ENCODE results near the gene FAM162B.
"Not testable (repeated sequence)": the region's sequence is repeated elsewhere in the genome, so short reads cannot be mapped to it uniquely, and the experiment has no call there.

The FAM162B gene

GRCh38 chr6:116726947-116727346 lies 38.6 kb downstream of the FAM162B start:
- H3K9ac ChIP-seq (ENCODE audit: low read depth, low read length) = no peak overlapping the region
- no peak overlapping the region for H3K27ac ChIP-seq (ENCODE audit: low read depth, low read length)
- H3K4me3 ChIP-seq (ENCODE audit: low read length) = no peak overlapping the region
- H3K36me3 ChIP-seq (ENCODE audit: insufficient read depth, low read length) = peaks cover 96% of the 10 kb centered on the region
- H3K9me3 ChIP-seq (ENCODE audit: insufficient read depth, low read depth, low read length) = no peaks in the 10 kb centered on the region
- H3K27me3 ChIP-seq (ENCODE audit: insufficient read depth, low read length) = no peaks in the 10 kb centered on the region
- no peaks in the 10 kb centered on the region for H3K4me1 ChIP-seq (ENCODE audit: insufficient read depth, low read length)

- no peaks in the 10 kb centered on the region for H3K27me3 ChIP-seq (ENCODE audit: insufficient read depth, low read length)
- H3K36me3 ChIP-seq (ENCODE audit: insufficient read depth, low read length) = peaks cover 70% of the 10 kb centered on the region
- no peaks in the 10 kb centered on the region; the same call in 1 of the 2 replicates for H3K9me3 ChIP-seq (ENCODE audit: insufficient read depth, low read depth, low read length)
- no peaks in the 10 kb centered on the region for H3K4me1 ChIP-seq (ENCODE audit: insufficient read depth, low read length)
- H3K9ac ChIP-seq (ENCODE audit: low read depth, low read length) = no peak overlapping the region
- H3K4me3 ChIP-seq (ENCODE audit: low read length) = no peak overlapping the region
- H3K27ac ChIP-seq (ENCODE audit: low read depth, low read length) = no peak overlapping the region
- 100% methylated on average over 1 of the region's 2 CpGs for WGBS
These were observed 50.8 kb downstream of the FAM162B start for GRCh38 chr6:116714761-116715160.

- Histone ChIP-seq H3K4me3 (ENCODE audit: low read length) (no peak overlapping the region), H3K9ac (ENCODE audit: low read depth, low read length) (no peak overlapping the region), H3K27me3 (ENCODE audit: insufficient read depth, low read length) (no peaks in the 10 kb centered on the region), H3K4me1 (ENCODE audit: insufficient read depth, low read length) (no peaks in the 10 kb centered on the region), H3K9me3 (ENCODE audit: insufficient read depth, low read depth, low read length) (no peaks in the 10 kb centered on the region; the same call in 1 of the 2 replicates), H3K27ac (ENCODE audit: low read depth, low read length) (no peak overlapping the region), H3K36me3 (ENCODE audit: insufficient read depth, low read length) (peaks cover 65% of the 10 kb centered on the region)
- WGBS = 100% methylated on average over 1 of the region's 1 CpG
These were observed 51.2 kb downstream of the FAM162B start for GRCh38 chr6:116714296-116714695.

- no peak overlapping the region for H3K27ac ChIP-seq (ENCODE audit: low read depth, low read length)
- H3K9me3 ChIP-seq (ENCODE audit: insufficient read depth, low read depth, low read length) = no peaks in the 10 kb centered on the region
- H3K27me3 ChIP-seq (ENCODE audit: insufficient read depth, low read length) = no peaks in the 10 kb centered on the region
- H3K36me3 ChIP-seq (ENCODE audit: insufficient read depth, low read length) = peaks cover 73% of the 10 kb centered on the region
- no peak overlapping the region for H3K4me3 ChIP-seq (ENCODE audit: low read length)
- 100% methylated on average over 1 of the region's 1 CpG for WGBS
- no peak overlapping the region for H3K9ac ChIP-seq (ENCODE audit: low read depth, low read length)
- no peaks in the 10 kb centered on the region for H3K4me1 ChIP-seq (ENCODE audit: insufficient read depth, low read length)
These were observed 59.6 kb downstream of the FAM162B start for GRCh38 chr6:116705917-116706316.

- not testable (repeated sequence) for H3K4me1 ChIP-seq (ENCODE audit: insufficient read depth, low read length); H3K4me3 ChIP-seq (ENCODE audit: low read length); H3K9ac ChIP-seq (ENCODE audit: low read depth, low read length); H3K27me3 ChIP-seq (ENCODE audit: insufficient read depth, low read length); H3K27ac ChIP-seq (ENCODE audit: low read depth, low read length); H3K9me3 ChIP-seq (ENCODE audit: insufficient read depth, low read depth, low read length)
- WGBS = 100% methylated on average over 1 of the region's 1 CpG
- peaks cover 89% of the 10 kb centered on the region for H3K36me3 ChIP-seq (ENCODE audit: insufficient read depth, low read length)
These were observed 61.6 kb downstream of the FAM162B start for GRCh38 chr6:116703888-116704287.
